GM18498 (cell line): ENCODE results near the gene SDSL.

ENCODE experiments used
- ATAC-seq: cut with Tn5 transposase; IDR thresholded peaks from one replicate; pipeline ENCODE4 v1.9.1; 2021; ENCODE audit warnings: mild to moderate bottlenecking, moderate library complexity; ENCODE audit not compliant: unreplicated experiment

The SDSL gene

GRCh38 chr12:113418213-113418879 lies 3.8 kb upstream of the SDSL start:
- ATAC-seq: no peak

- ATAC-seq: no peak
Observed at GRCh38 chr12:113420996-113421595, 1.1 kb upstream of the SDSL start.

GRCh38 chr12:113422886-113423669 lies 898 bp downstream of the SDSL start:
- no peak for ATAC-seq

GRCh38 chr12:113424456-113424855 lies 2.3 kb downstream of the SDSL start:
- ATAC-seq: no peak

- no peak for ATAC-seq
Observed at GRCh38 chr12:113424915-113425823, 3.0 kb downstream of the SDSL start.

GRCh38 chr12:113425960-113426453 lies 3.8 kb downstream of the SDSL start:
- ATAC-seq: no peak

- ATAC-seq: no peak
Observed at GRCh38 chr12:113427882-113428281, 5.7 kb downstream of the SDSL start.

GRCh38 chr12:113428482-113428881 lies 6.3 kb downstream of the SDSL start:
- ATAC-seq: no peak

- no peak for ATAC-seq
Observed at GRCh38 chr12:113432986-113433385, 10.8 kb downstream of the SDSL start.

GRCh38 chr12:113435367-113435766 lies 13.2 kb downstream of the SDSL start:
- no peak for ATAC-seq

GRCh38 chr12:113436586-113436985 lies 14.4 kb downstream of the SDSL start:
- no peak for ATAC-seq

GRCh38 chr12:113436993-113437728 lies 15.0 kb downstream of the SDSL start:
- no peak for ATAC-seq

GRCh38 chr12:113437729-113438100 lies 15.5 kb downstream of the SDSL start:
- no peak for ATAC-seq

- no peak for ATAC-seq
Observed at GRCh38 chr12:113438523-113439300, 16.5 kb downstream of the SDSL start.

- ATAC-seq: no peak
Observed at GRCh38 chr12:113439301-113439597, 17.1 kb downstream of the SDSL start.

- ATAC-seq: no peak
Observed at GRCh38 chr12:113439606-113440030, 17.4 kb downstream of the SDSL start.

GRCh38 chr12:113440336-113440735 lies 18.2 kb downstream of the SDSL start:
- no peak for ATAC-seq

GRCh38 chr12:113440947-113441782 lies 19.0 kb downstream of the SDSL start:
- ATAC-seq: no peak
